Upper lobe of left lung (tissue), 6 donors: Measurements from ENCODE around the gene RBKS. TPM values are rescaled to one million over a fixed set of nuclear protein-coding genes. Genes with fewer than 3 reads are reported as not detected.
A peak's percentile ranks its signal among the peaks of the same experiment; 100 is the strongest.

Experiments
- ATAC-seq, 2 donors: fragments of 200-7000 bp; cut with Tn5 transposase; one replicate each; pipeline ENCODE4 v1.9.1; 2022; ENCODE audit warnings: mild to moderate bottlenecking in 2 of 2, moderate library complexity in 2 of 2; ENCODE audit not compliant: low FRiP score in 2 of 2
- DNase-seq, 2 donors: peaks; one replicate each; pipeline ENCODE4 v3.0.0-alpha.2; 2019 to 2020
- H3K27ac ChIP-seq, 4 donors: fragments of 200-600 bp; sonication (generic); one replicate each; pipeline ENCODE4 v1.5.1; 2016 to 2019
- H3K27me3 ChIP-seq, 4 donors: fragments of 200-600 bp; sonication (generic); one replicate each; pipeline ENCODE4 v1.5.1; 2017 to 2019
- H3K36me3 ChIP-seq, 4 donors: fragments of 200-600 bp; sonication (generic); one replicate each; pipeline ENCODE4 v1.5.1; 2016 to 2019
- H3K4me1 ChIP-seq, 4 donors: fragments of 200-600 bp; sonication (generic); one replicate each; pipeline ENCODE4 v1.5.1; 2018 to 2019
- H3K4me3 ChIP-seq, 4 donors: fragments of 200-600 bp; sonication (generic); one replicate each; pipeline ENCODE4 v1.5.1; 2017 to 2019; ENCODE audit warnings: mild to moderate bottlenecking in 2 of 4, moderate library complexity in 1 of 4
- H3K9me3 ChIP-seq, 4 donors: fragments of 200-600 bp; sonication (generic); one replicate each; pipeline ENCODE4 v1.5.1; 2018 to 2019
- CTCF ChIP-seq, 6 experiments: fragments of 450-650 bp in 4 of 6; fragments of 200-600 bp in 2 of 6; sonication (generic) in 2 of 6; IDR thresholded peaks; one replicate each; pipeline ENCODE4 v1.5.1; 2016 to 2019; ENCODE audit warnings: antibody characterized with exemption in 6 of 6
- EP300 ChIP-seq, 4 donors: sonication (generic); formaldehyde crosslinking; IDR thresholded peaks; one replicate each; pipeline ENCODE4 v1.5.1; 2017; ENCODE audit warnings: antibody characterized with exemption in 4 of 4, control low read depth in 2 of 4
- POLR2A ChIP-seq, 4 donors: fragments of 450-650 bp; IDR thresholded peaks; one replicate each; pipeline ENCODE4 v1.5.1; 2016 to 2017; ENCODE audit warnings: antibody characterized with exemption in 4 of 4, mild to moderate bottlenecking in 2 of 4
- POLR2AphosphoS5 ChIP-seq, 2 donors: sonication (generic); formaldehyde crosslinking; IDR thresholded peaks; one replicate each; pipeline ENCODE4 v1.5.1; 2017; ENCODE audit warnings: antibody characterized with exemption in 2 of 2
- WGBS, 2 donors: methylation state at CpG; one replicate each; pipeline ENCODE4 v1.1.5; 2017 to 2018; 5-methylcytosine and 5-hydroxymethylcytosine counted together
- total RNA-seq, 6 donors: library from RNA; depleted of rRNA in 4 of 6; stranded (reverse); fragments of >200 nt in 4 of 6; gene quantifications; one replicate each; pipeline versions ENCODE4 v1.1.0 to v1.2.1, GENCODE V29; 2016 to 2021
- donor health status: DM: no; HTN: no; CAD: no; lungs with moderate emphysema.
- donor health status: DM: no; HTN: yes; CAD: no; lungs with severe emphysema.

Gene RBKS
- total RNA-seq, 6 donors from 2014 or later: 2.9 to 5.4 (median 3.2) TPM

- no peak for DNase-seq
- Histone ChIP-seq H3K4me3 (no peak overlapping the region), H3K4me1 (peaks cover 12 to 28% (median 25%) of the 10 kb centered on the region in 4 donors), H3K27me3 (no peaks in the 10 kb centered on the region), H3K9me3 (no peaks in the 10 kb centered on the region), H3K36me3 (no peaks in the 10 kb centered on the region), H3K27ac (peak overlapping the region; percentile 43 to 71 (median 58))
- TF ChIP-seq EP300 (IDR thresholded peaks at IDR 0.05) (no peak), POLR2A (IDR thresholded peaks at IDR 0.05) (no peak), CTCF (IDR thresholded peaks at IDR 0.05) (no peak), POLR2AphosphoS5 (IDR thresholded peaks at IDR 0.05) (no peak)
- ATAC-seq: no peak
- 33 to 42% methylated on average over 4 of the region's 4 CpGs for WGBS, 2 donors
These were observed 94.3 kb downstream of the RBKS start for GRCh38 chr2:27795868-27796277.

- H3K27me3 ChIP-seq: no peaks in the 10 kb centered on the region
- TF ChIP-seq CTCF (IDR thresholded peaks at IDR 0.05): no peak
- TF ChIP-seq POLR2A (IDR thresholded peaks at IDR 0.05): no peak
- no peak for TF ChIP-seq EP300 (IDR thresholded peaks at IDR 0.05)
- TF ChIP-seq POLR2AphosphoS5 (IDR thresholded peaks at IDR 0.05): no peak
- H3K9me3 ChIP-seq: no peaks in the 10 kb centered on the region
- WGBS, 2 donors: 72 to 78% methylated on average over 8 of the region's 8 CpGs
- no peaks in the 10 kb centered on the region for H3K36me3 ChIP-seq
- no peak overlapping the region for H3K4me3 ChIP-seq
- ATAC-seq (no peak), DNase-seq (no peak)
- H3K27ac ChIP-seq: peak overlapping the region; percentile 43 to 71 (median 58)
- peaks cover 12 to 28% (median 25%) of the 10 kb centered on the region in 4 donors for H3K4me1 ChIP-seq
These were observed 94.9 kb downstream of the RBKS start for GRCh38 chr2:27795093-27795834.

GRCh38 chr2:27792759-27793158 is 97.4 kb downstream of the RBKS start:
- H3K36me3 ChIP-seq: no peaks in the 10 kb centered on the region
- TF ChIP-seq POLR2A (IDR thresholded peaks at IDR 0.05): no peak
- TF ChIP-seq POLR2AphosphoS5 (IDR thresholded peaks at IDR 0.05): no peak
- no peak for TF ChIP-seq EP300 (IDR thresholded peaks at IDR 0.05)
- no peak for TF ChIP-seq CTCF (IDR thresholded peaks at IDR 0.05)
- no peak overlapping the region for H3K4me3 ChIP-seq
- H3K9me3 ChIP-seq: no peaks in the 10 kb centered on the region
- no peak overlapping the region for H3K27ac ChIP-seq
- no peaks in the 10 kb centered on the region for H3K27me3 ChIP-seq
- DNase-seq (no peak), ATAC-seq (no peak)
- H3K4me1 ChIP-seq: peaks cover 12 to 25% (median 22%) of the 10 kb centered on the region in 4 donors

- Histone ChIP-seq H3K27ac (no peak overlapping the region), H3K4me1 (peaks cover 3 to 11% (median 6%) of the 10 kb centered on the region in 4 donors), H3K36me3 (no peaks in the 10 kb centered on the region), H3K27me3 (no peaks in the 10 kb centered on the region), H3K9me3 (no peaks in the 10 kb centered on the region), H3K4me3 (no peak overlapping the region)
- ATAC-seq: no peak
- DNase-seq: no peak
- no peak for TF ChIP-seq POLR2AphosphoS5 (IDR thresholded peaks at IDR 0.05)
- no peak for TF ChIP-seq POLR2A (IDR thresholded peaks at IDR 0.05)
- TF ChIP-seq EP300 (IDR thresholded peaks at IDR 0.05): no peak
- no peak for TF ChIP-seq CTCF (IDR thresholded peaks at IDR 0.05)
- 90 to 100% methylated on average over 1 of the region's 1 CpG for WGBS, 2 donors
These were observed 99.4 kb downstream of the RBKS start for GRCh38 chr2:27790796-27791195.

DNA sequence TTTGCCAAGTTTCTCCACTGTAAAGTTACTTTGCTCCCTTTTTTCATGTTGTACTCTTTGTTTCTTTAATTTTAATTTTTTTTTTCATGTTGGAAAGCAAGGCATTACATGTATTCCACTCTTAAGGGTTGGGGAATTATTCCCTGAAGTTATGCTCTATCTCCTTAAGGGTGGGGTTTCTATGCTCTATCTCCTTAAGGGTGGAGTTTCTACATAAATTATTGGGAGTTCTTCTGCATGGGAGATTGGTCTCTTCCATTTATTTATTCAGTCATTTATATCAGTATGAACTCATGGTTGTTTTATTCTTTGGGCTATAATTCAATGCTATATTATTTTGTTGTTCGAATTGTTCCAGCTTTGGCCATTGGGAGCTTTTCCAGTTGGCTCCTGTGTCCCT is 107.5 kb downstream of the RBKS start:
- peaks cover 0 to 15% (median 13%) of the 10 kb centered on the region in 4 donors for H3K4me1 ChIP-seq
- TF ChIP-seq POLR2A (IDR thresholded peaks at IDR 0.05): no peak
- TF ChIP-seq EP300 (IDR thresholded peaks at IDR 0.05): no peak
- TF ChIP-seq POLR2AphosphoS5 (IDR thresholded peaks at IDR 0.05): no peak
- no peak for TF ChIP-seq CTCF (IDR thresholded peaks at IDR 0.05)
- no peak for ATAC-seq
- no peaks in the 10 kb centered on the region for H3K27me3 ChIP-seq
- H3K4me3 ChIP-seq: no peak overlapping the region
- peaks cover 0 to 18% (median 2%) of the 10 kb centered on the region in 4 donors for H3K36me3 ChIP-seq
- no peaks in the 10 kb centered on the region for H3K9me3 ChIP-seq
- no peak for DNase-seq
- no peak overlapping the region for H3K27ac ChIP-seq
- 93 to 97% methylated on average over 1 of the region's 1 CpG for WGBS, 2 donors
